B cell (primary cell): ENCODE results near the gene SYN1. TPM values are rescaled to one million over a fixed set of nuclear protein-coding genes. Genes with fewer than 3 reads are reported as not detected.

ENCODE experiments used
- ATAC-seq: fragments of 200-7000 bp; cut with Tn5 transposase; one replicate; pipeline ENCODE4 v1.10.0; 2021; ENCODE audit warnings: low read depth, mild to moderate bottlenecking, moderate number of reproducible peaks, moderate library complexity
- CTCF ChIA-PET: fragments of 350-600 bp; sonication (Branson Sonifier 250); formaldehyde crosslinking; loops from one replicate; lab custom pipeline; 2021; ENCODE audit warnings: antibody characterized with exemption, inconsistent platforms; lab: Charles Lee
- POLR2A ChIA-PET: fragments of 350-600 bp; sonication (Branson Sonifier 250); formaldehyde crosslinking; loops from one replicate; lab custom pipeline; 2021; ENCODE audit warnings: antibody characterized with exemption; lab: Charles Lee
- DNase-seq: peaks from one replicate; pipeline ENCODE4 v3.0.0; 2013
- H2AFZ ChIP-seq: 2 replicates; pipeline ENCODE4 v1.6.1; 2012; ENCODE audit warnings: mild to moderate bottlenecking, low read depth, low read length; ENCODE audit not compliant: insufficient read depth, poor library complexity, severe bottlenecking
- H3K27ac ChIP-seq, 2 donors: 1 replicate in 1 of 2; 2 replicates in 1 of 2; pipeline ENCODE4 v1.5.1; 2012 to 2013; ENCODE audit warnings: low read length in 2 of 2, mild to moderate bottlenecking in 2 of 2, moderate library complexity in 1 of 2
- H3K27me3 ChIP-seq, 4 experiments: fragments of 200-600 bp in 1 of 4; sonication (generic) in 1 of 4; replicated peaks in 1 of 4; 1 replicate in 2 of 4; 2 replicates in 2 of 4; pipeline versions ENCODE4 v1.6.1 to v1.7.0; 2013 to 2016; ENCODE audit warnings: low read length in 3 of 4, mild to moderate bottlenecking in 2 of 4, mixed read lengths in 1 of 4, moderate library complexity in 1 of 4; ENCODE audit not compliant: insufficient read depth in 4 of 4, control insufficient read depth in 3 of 4; ENCODE audit errors: control extremely low read depth in 1 of 4
- H3K36me3 ChIP-seq, 2 experiments: replicated peaks in 1 of 2; 1 replicate in 1 of 2; 2 replicates in 1 of 2; pipeline versions ENCODE4 v1.6.1 to v1.7.1; 2013; ENCODE audit warnings: low read length in 1 of 2; ENCODE audit not compliant: insufficient read depth in 2 of 2, control insufficient read depth in 1 of 2; ENCODE audit errors: control extremely low read depth in 1 of 2, extremely low read depth in 1 of 2
- H3K4me1 ChIP-seq, 2 donors: fragments of 200-600 bp in 1 of 2; sonication (generic) in 1 of 2; 1 replicate in 1 of 2; 2 replicates in 1 of 2; pipeline versions ENCODE4 v1.5.1 to v1.6.1; 2013 to 2017; ENCODE audit warnings: low read length in 2 of 2; ENCODE audit not compliant: control insufficient read depth in 2 of 2, insufficient read depth in 2 of 2
- H3K4me2 ChIP-seq: replicated peaks from 2 replicates; pipeline ENCODE3; 2012; ENCODE audit warnings: mild to moderate bottlenecking, low read depth, low read length; ENCODE audit not compliant: poor library complexity, severe bottlenecking
- H3K4me3 ChIP-seq, 5 experiments: fragments of 200-600 bp in 1 of 5; sonication (generic) in 1 of 5; 1 replicate in 3 of 5; 2 replicates in 2 of 5; pipeline versions ENCODE4 v1.5.1 to v1.7.0; 2011 to 2016; ENCODE audit warnings: low read length in 4 of 5, mild to moderate bottlenecking in 4 of 5, low read depth in 2 of 5, control low read depth in 1 of 5, moderate library complexity in 1 of 5; ENCODE audit not compliant: insufficient read depth in 1 of 5; ENCODE audit errors: control extremely low read depth in 1 of 5, extremely low read depth in 1 of 5
- H3K79me2 ChIP-seq: fragments of 200-600 bp; sonication (generic); one replicate; pipeline ENCODE4 v1.6.0; 2016; ENCODE audit warnings: low read length; ENCODE audit not compliant: control insufficient read depth, insufficient read depth
- H3K9ac ChIP-seq: fragments of 200-600 bp; sonication (generic); 2 replicates; pipeline ENCODE4 v1.6.1; 2017; ENCODE audit warnings: mild to moderate bottlenecking, low read length, moderate library complexity
- H3K9me3 ChIP-seq, 3 donors: one replicate each; pipeline versions ENCODE4 v1.6.1 to v1.7.1; 2013; ENCODE audit warnings: low read length in 2 of 3; ENCODE audit not compliant: control insufficient read depth in 2 of 3, insufficient read depth in 1 of 3; ENCODE audit errors: control extremely low read depth in 1 of 3
- H4K20me1 ChIP-seq: 2 replicates; pipeline ENCODE4 v1.6.0; 2012; ENCODE audit warnings: mild to moderate bottlenecking, low read length; ENCODE audit not compliant: insufficient read depth, control insufficient read depth, poor library complexity, severe bottlenecking
- H3K27ac Mint-ChIP-seq: one replicate; pipeline ENCODE4 v1.8.0; 2021; ENCODE audit warnings: mixed read lengths
- H3K27me3 Mint-ChIP-seq: one replicate; pipeline ENCODE4 v1.8.0; 2021; ENCODE audit warnings: mixed read lengths
- H3K4me1 Mint-ChIP-seq: one replicate; pipeline ENCODE4 v1.8.0; 2021; ENCODE audit warnings: mixed read lengths
- H3K4me3 Mint-ChIP-seq: one replicate; pipeline ENCODE4 v1.8.0; 2021; ENCODE audit warnings: mixed read lengths
- H3K9me3 Mint-ChIP-seq: one replicate; pipeline ENCODE4 v1.8.0; 2022; ENCODE audit warnings: mixed read lengths; ENCODE audit not compliant: insufficient read depth
- EZH2 ChIP-seq: IDR thresholded peaks from 2 replicates; pipeline ENCODE4 v1.6.1; 2012; ENCODE audit warnings: borderline replicate concordance, low read depth, mild to moderate bottlenecking, moderate library complexity, low read length; ENCODE audit not compliant: insufficient read depth, poor library complexity, severe bottlenecking
- WGBS: methylation state at CpG from one replicate; pipeline ENCODE4 v1.1.5; 2013; ENCODE audit warnings: missing lambda C conversion rate; ENCODE audit not compliant: insufficient coverage; 5-methylcytosine and 5-hydroxymethylcytosine counted together
- intact Hi-C: fragments of 100-400 bp; cut with micrococcal nuclease; formaldehyde crosslinking; loops from one replicate; pipeline ENCODE4 v1.10.0; 2022
- polyA plus RNA-seq: library from polyadenylated mRNA; depleted of rRNA; stranded (reverse); fragments of >200 nt; gene quantifications from 2 replicates; pipeline ENCODE4 v1.2.3, GENCODE V29; 2012
- total RNA-seq, 2 donors: library from RNA; stranded (reverse); fragments of 120-200 nt in 1 of 2; gene quantifications; 1 replicate in 1 of 2; 2 replicates in 1 of 2; pipeline versions ENCODE4 v1.2.3 to v1.2.4, GENCODE V29; 2013 to 2022
- TF ChIP-seq, protein P1 (sequence below): fragments of 200-600 bp; IDR thresholded peaks from one replicate; pipeline ENCODE4 v1.8.0; 2022; ENCODE audit warnings: antibody characterized with exemption, mild to moderate bottlenecking

Gene SYN1
- total and polyA plus RNA-seq, 2 donors (not counting 1 experiment from before 2014, with no cell fraction given), result not detected

DNA sequence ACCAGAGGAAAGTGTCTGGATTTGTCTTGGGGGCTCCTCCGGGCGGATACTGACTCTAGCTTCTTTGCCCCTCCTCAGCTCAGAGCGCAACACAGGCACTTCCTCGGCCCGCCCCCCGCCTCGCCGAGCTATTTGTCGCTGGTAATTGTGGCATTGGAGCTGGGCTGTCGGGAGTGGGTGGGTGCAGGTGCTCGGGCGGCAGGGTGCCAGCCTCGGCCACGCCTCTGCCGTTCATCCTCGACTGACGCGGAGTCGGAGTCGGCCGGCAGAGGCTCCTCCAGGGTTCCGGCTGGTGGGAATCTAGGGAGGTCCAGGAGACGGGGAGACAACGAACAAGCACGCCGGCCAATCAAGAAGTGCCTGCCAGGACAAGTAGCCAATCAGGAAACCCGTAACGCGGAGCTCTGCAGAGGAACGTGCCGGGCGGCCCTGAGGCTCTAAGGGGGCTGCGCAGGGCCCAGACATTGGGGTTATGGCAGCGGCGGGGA, 3.9 kb upstream of the SYN1 start:
- Histone ChIP-seq H3K4me3 (peak overlapping the region in 3 of 5 experiments; percentile 27 to 39 (median 32)), H3K36me3 (no peaks in the 10 kb centered on the region), H2AFZ (peak overlapping the region; percentile 33), H3K9ac (peak overlapping the region; percentile 37), H4K20me1 (no peaks in the 10 kb centered on the region), H3K79me2 (no peaks in the 10 kb centered on the region), H3K9me3 (no peaks in the 10 kb centered on the region), H3K4me2 (peak overlapping the region; percentile 65), H3K4me1 (peaks cover 4 to 15% of the 10 kb centered on the region in 2 donors), H3K27ac (no peak overlapping the region), H3K27me3 (peaks cover 0 to 25% (median 0%) of the 10 kb centered on the region in 4 experiments)
- no peak for TF ChIP-seq EZH2
- TF ChIP-seq, protein P1, sequence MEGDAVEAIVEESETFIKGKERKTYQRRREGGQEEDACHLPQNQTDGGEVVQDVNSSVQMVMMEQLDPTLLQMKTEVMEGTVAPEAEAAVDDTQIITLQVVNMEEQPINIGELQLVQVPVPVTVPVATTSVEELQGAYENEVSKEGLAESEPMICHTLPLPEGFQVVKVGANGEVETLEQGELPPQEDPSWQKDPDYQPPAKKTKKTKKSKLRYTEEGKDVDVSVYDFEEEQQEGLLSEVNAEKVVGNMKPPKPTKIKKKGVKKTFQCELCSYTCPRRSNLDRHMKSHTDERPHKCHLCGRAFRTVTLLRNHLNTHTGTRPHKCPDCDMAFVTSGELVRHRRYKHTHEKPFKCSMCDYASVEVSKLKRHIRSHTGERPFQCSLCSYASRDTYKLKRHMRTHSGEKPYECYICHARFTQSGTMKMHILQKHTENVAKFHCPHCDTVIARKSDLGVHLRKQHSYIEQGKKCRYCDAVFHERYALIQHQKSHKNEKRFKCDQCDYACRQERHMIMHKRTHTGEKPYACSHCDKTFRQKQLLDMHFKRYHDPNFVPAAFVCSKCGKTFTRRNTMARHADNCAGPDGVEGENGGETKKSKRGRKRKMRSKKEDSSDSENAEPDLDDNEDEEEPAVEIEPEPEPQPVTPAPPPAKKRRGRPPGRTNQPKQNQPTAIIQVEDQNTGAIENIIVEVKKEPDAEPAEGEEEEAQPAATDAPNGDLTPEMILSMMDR, result no peak
- DNase-seq, result peak; percentile 16
- CTCF ChIA-PET, result no interaction called here
- H3K4me1 Mint-ChIP-seq, result peaks cover 15% of the 10 kb centered on the region
- no peak for ATAC-seq
- intact Hi-C loops, result loop anchor here (5.0 kb wide), 1 partner anchor 34 kb away; the partner anchor contains the start of gene UXT
- H3K9me3 Mint-ChIP-seq, result no peaks in the 10 kb centered on the region
- POLR2A ChIA-PET, result no interaction called here
- peak overlapping the region; percentile 71 for H3K4me3 Mint-ChIP-seq
- peaks cover 25% of the 10 kb centered on the region for H3K27me3 Mint-ChIP-seq
- no peak overlapping the region for H3K27ac Mint-ChIP-seq
- WGBS, result 3% methylated on average over 19 of the region's 35 CpGs

DNA sequence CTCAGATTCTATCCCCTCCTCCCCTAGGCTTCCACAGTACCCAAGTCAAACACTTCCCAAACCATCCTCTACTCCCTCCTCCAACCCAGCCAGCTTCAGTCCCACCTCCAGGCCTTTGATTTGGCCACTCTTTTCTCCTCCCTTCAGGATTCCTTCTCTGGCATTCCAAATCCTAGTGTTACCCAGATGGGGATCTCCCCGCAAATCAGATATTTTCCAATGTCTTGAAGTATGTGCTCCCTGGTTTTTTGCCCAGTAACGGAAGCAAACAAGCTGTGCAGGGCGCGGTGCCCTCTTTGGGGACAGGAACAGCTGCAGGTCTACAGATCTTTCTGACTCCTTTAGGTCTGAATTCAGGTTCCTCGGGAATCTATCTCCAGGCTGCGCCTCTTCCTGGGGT, 2.2 kb upstream of the SYN1 start:
- ChIA-PET CTCF (no interaction called here), POLR2A (no interaction called here)
- Histone ChIP-seq H3K9me3 (no peaks in the 10 kb centered on the region), H3K27ac (no peak overlapping the region), H3K9ac (no peak overlapping the region), H3K79me2 (no peaks in the 10 kb centered on the region), H4K20me1 (no peaks in the 10 kb centered on the region), H3K4me3 (no peak overlapping the region), H3K4me2 (no peak overlapping the region), H3K36me3 (no peaks in the 10 kb centered on the region), H3K4me1 (peaks cover 4 to 15% of the 10 kb centered on the region in 2 donors), H2AFZ (no peak overlapping the region), H3K27me3 (peaks cover 0 to 29% (median 2%) of the 10 kb centered on the region in 4 experiments)
- DNase-seq, result no peak
- no peak overlapping the region for H3K27ac Mint-ChIP-seq
- WGBS, result 100% methylated on average over 3 of the region's 6 CpGs
- H3K4me3 Mint-ChIP-seq, result no peak overlapping the region
- TF ChIP-seq, protein P1, result no peak
- no peak for TF ChIP-seq EZH2
- peaks cover 14% of the 10 kb centered on the region for H3K4me1 Mint-ChIP-seq
- intact Hi-C loops, result loop anchor here (5.0 kb wide), 1 partner anchor 35 kb away; the partner anchor contains the start of gene UXT
- H3K9me3 Mint-ChIP-seq, result no peaks in the 10 kb centered on the region
- peaks cover 39% of the 10 kb centered on the region for H3K27me3 Mint-ChIP-seq
- ATAC-seq, result no peak
